HG03432 (cell line): ENCODE measurements around the gene G2E3.
"Not testable (repeated sequence)": the region's sequence is repeated elsewhere in the genome, so short reads cannot be mapped to it uniquely, and the experiment has no call there.

Experiments used
- ATAC-seq: cut with Tn5 transposase; IDR thresholded peaks from one replicate; pipeline ENCODE4 v1.9.1; 2021; ENCODE audit warnings: mild to moderate bottlenecking, moderate library complexity; ENCODE audit not compliant: unreplicated experiment

G2E3 gene

GRCh38 chr14:30558362-30558674 lies 640 bp upstream of the G2E3 start:
- ATAC-seq: no peak

- ATAC-seq: peak; percentile 23
Measured at GRCh38 chr14:30559638-30560091, 707 bp downstream of the G2E3 start.

- ATAC-seq: no peak
Measured at GRCh38 chr14:30560581-30560980, 1.6 kb downstream of the G2E3 start.

- ATAC-seq: no peak
Measured at GRCh38 chr14:30564235-30564867, 5.4 kb downstream of the G2E3 start.

- no peak for ATAC-seq
Measured at GRCh38 chr14:30564868-30565248, 5.9 kb downstream of the G2E3 start.

GRCh38 chr14:30569216-30569902 lies 10.4 kb downstream of the G2E3 start:
- no peak for ATAC-seq

- ATAC-seq: no peak
Measured at GRCh38 chr14:30569903-30570226, 10.9 kb downstream of the G2E3 start.

GRCh38 chr14:30572237-30572636 lies 13.3 kb downstream of the G2E3 start:
- ATAC-seq: no peak

- ATAC-seq: no peak
Measured at GRCh38 chr14:30572771-30573170, 13.8 kb downstream of the G2E3 start.

- no peak for ATAC-seq
Measured at GRCh38 chr14:30573226-30573814, 14.4 kb downstream of the G2E3 start.

- no peak for ATAC-seq
Measured at GRCh38 chr14:30573966-30574365, 15.0 kb downstream of the G2E3 start.

- ATAC-seq: not testable (repeated sequence)
Measured at GRCh38 chr14:30574777-30575176, 15.8 kb downstream of the G2E3 start.

- ATAC-seq: not testable (repeated sequence)
Measured at GRCh38 chr14:30576333-30576732, 17.4 kb downstream of the G2E3 start.

GRCh38 chr14:30580616-30581282 lies 21.8 kb downstream of the G2E3 start:
- ATAC-seq: no peak

GRCh38 chr14:30581283-30581625 lies 22.3 kb downstream of the G2E3 start:
- no peak for ATAC-seq

- no peak for ATAC-seq
Measured at GRCh38 chr14:30582376-30582775, 23.4 kb downstream of the G2E3 start.

- no peak for ATAC-seq
Measured at GRCh38 chr14:30584058-30584630, 25.2 kb downstream of the G2E3 start.

- no peak for ATAC-seq
Measured at GRCh38 chr14:30585204-30585603, 26.2 kb downstream of the G2E3 start.

- ATAC-seq: no peak
Measured at GRCh38 chr14:30587141-30587540, 28.2 kb downstream of the G2E3 start.

- no peak for ATAC-seq
Measured at GRCh38 chr14:30588873-30589272, 29.9 kb downstream of the G2E3 start.

GRCh38 chr14:30596935-30597334 lies 38.0 kb downstream of the G2E3 start:
- ATAC-seq: no peak

GRCh38 chr14:30597504-30597903 lies 38.5 kb downstream of the G2E3 start:
- no peak for ATAC-seq
